IPS-20b (cell line): ENCODE measurements around the gene POU2AF1.

ENCODE experiments used
- H3K27ac ChIP-seq: one replicate; pipeline ENCODE4 v1.5.1; 2013; ENCODE audit warnings: low read length
- H3K27me3 ChIP-seq: 2 replicates; pipeline ENCODE4 v1.6.1; 2013; ENCODE audit warnings: mild to moderate bottlenecking, low read length, inconsistent platforms; ENCODE audit not compliant: insufficient read depth
- H3K36me3 ChIP-seq: 2 replicates; pipeline ENCODE4 v1.6.1; 2013; ENCODE audit warnings: low read depth, mild to moderate bottlenecking, inconsistent platforms, low read length, moderate library complexity; ENCODE audit not compliant: insufficient read depth
- H3K4me1 ChIP-seq: 2 replicates; pipeline ENCODE4 v1.6.1; 2013; ENCODE audit warnings: mild to moderate bottlenecking, control low read depth, inconsistent platforms, low read length, moderate library complexity; ENCODE audit not compliant: insufficient read depth
- H3K4me3 ChIP-seq: 2 replicates; pipeline ENCODE4 v1.5.1; 2013; ENCODE audit warnings: mild to moderate bottlenecking, low read length, inconsistent platforms
- H3K9ac ChIP-seq: 2 replicates; pipeline ENCODE4 v1.6.1; 2013; ENCODE audit warnings: low read depth, mild to moderate bottlenecking, inconsistent platforms, low read length, moderate library complexity
- H3K9me3 ChIP-seq: 2 replicates; pipeline ENCODE4 v1.6.1; 2013; ENCODE audit warnings: mild to moderate bottlenecking, low read depth, low read length, inconsistent platforms; ENCODE audit not compliant: insufficient read depth

Gene POU2AF1

DNA sequence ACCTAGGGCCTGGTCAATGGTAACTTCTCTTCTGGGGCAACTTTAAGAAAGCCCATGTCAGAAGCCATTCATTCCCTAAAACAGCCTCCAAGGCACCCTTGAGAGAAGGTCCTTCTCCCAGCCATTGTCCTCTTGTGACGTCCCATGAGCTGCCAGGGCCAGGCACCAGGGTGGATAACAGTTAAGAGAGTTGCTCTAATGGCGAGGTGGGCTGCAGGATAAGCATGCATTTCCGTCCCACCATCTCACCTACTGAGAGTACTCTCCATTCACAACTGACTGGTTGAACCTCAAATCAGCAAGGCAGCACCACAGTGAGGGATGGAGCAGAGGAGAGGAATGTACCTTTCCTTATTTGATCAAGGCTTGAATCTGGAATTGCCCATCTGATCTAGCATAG lies 14.6 kb downstream of the POU2AF1 start:
- no peak overlapping the region for H3K9ac ChIP-seq
- no peaks in the 10 kb centered on the region for H3K4me1 ChIP-seq
- H3K4me3 ChIP-seq, result no peak overlapping the region
- no peak overlapping the region for H3K27ac ChIP-seq
- no peaks in the 10 kb centered on the region for H3K36me3 ChIP-seq
- no peaks in the 10 kb centered on the region for H3K27me3 ChIP-seq
- H3K9me3 ChIP-seq, result no peaks in the 10 kb centered on the region

DNA sequence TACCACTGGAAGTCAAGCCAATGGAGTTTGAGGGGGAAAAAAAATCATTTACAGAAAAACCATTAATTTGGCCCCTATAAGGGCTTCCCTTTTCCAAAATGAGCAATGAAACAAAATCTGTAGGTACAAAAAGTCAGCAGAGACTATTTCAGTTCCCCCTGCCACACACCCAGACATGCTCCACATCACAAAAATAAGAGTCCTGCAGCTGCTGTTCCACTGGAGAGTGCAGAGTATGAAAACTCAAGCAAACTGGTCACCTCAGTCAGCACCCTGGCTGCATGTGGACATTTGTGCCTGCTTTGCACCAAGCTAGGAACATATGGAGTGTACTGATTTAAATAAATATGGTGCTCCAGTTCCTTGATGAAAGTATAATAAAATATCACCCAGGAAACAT lies 15.1 kb downstream of the POU2AF1 start:
- Histone ChIP-seq H3K9me3 (no peaks in the 10 kb centered on the region), H3K4me3 (no peak overlapping the region), H3K36me3 (no peaks in the 10 kb centered on the region), H3K9ac (no peak overlapping the region), H3K27ac (no peak overlapping the region), H3K4me1 (no peaks in the 10 kb centered on the region), H3K27me3 (no peaks in the 10 kb centered on the region)

DNA sequence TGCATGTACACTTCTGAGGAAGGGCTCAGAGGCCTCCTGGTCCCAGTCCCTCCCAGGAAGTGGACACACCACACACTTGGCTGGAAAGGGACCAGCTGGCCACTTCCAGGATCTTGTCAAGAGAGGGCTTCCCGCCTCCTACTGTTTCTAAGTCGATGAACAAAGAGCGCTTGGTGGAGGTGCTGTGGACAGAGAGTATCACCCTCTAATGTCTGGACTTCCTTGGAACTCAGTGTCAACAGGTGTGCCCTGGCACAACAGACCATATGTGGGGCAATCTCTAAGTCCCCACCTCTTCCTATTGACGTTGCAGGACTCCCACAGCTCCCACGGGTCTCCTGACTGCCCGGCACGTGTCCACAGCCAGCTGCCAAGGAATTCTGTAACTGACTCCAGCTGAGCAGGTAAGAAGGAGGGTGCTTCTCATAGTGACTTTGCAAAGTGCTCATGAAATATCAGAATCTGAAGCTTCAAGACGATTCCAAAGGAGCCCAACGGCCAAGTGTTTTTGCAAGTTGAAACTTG lies 16.1 kb downstream of the POU2AF1 start:
- H3K27me3 ChIP-seq, result no peaks in the 10 kb centered on the region
- no peak overlapping the region for H3K4me3 ChIP-seq
- H3K9me3 ChIP-seq, result no peaks in the 10 kb centered on the region
- H3K9ac ChIP-seq, result no peak overlapping the region
- no peak overlapping the region for H3K27ac ChIP-seq
- H3K36me3 ChIP-seq, result no peaks in the 10 kb centered on the region
- H3K4me1 ChIP-seq, result no peaks in the 10 kb centered on the region

DNA sequence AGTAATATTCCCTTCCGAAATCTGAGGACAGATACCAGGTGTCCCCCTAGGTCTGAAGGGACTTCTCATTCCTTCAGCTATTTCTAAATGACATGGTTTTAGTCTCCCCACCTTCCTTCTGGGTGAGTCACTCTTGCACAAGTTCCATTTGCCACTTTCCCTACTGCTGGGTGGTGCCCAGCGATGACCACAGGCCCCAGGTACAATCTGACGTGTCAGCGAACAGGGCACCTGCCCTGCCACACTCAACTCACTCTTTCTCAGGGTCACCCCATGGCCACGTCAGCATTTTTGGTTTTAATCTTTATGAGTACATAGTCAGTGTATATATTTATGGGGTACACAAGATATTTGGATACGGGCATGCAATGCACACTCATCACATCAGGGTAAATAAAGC lies 17.2 kb downstream of the POU2AF1 start:
- Histone ChIP-seq H3K9ac (no peak overlapping the region), H3K27ac (no peak overlapping the region), H3K27me3 (no peaks in the 10 kb centered on the region), H3K9me3 (no peaks in the 10 kb centered on the region), H3K36me3 (no peaks in the 10 kb centered on the region), H3K4me1 (no peaks in the 10 kb centered on the region), H3K4me3 (no peak overlapping the region)

DNA sequence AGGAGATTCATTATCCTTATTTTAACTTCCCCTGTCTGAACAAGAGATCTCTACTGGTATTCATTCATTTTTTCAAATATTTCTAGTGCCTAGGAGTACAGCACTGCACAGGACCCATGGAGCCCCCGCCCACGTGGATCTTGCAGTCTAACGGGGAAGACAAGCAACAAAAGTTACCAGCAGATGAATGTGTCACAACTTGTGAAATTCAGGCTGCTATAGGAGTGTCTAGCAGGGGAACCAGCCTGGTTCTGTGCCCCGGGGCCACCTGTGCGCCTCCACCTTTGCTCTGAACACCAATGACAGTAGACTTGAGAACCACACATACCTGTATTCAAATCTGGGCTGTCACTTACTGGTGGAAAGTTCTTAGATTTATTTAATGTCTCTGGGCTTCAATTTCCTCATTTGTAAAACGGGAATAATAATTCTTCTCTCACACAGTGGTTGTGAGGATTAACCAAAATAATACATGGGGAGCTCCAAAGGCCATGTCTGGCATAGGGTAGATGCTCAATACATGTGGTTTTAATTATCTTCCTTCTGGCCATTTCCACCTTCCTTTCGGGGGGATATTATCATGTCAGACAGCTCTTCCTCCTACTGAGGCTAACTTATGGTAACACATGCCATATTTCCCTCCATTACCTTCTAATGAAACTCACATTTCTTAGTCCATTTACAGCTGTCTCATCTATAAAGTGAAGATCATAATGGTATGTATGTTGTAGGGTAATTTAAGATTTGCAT lies 17.8 kb downstream of the POU2AF1 start:
- H3K9ac ChIP-seq, result no peak overlapping the region
- H3K4me3 ChIP-seq, result no peak overlapping the region
- H3K27me3 ChIP-seq, result no peaks in the 10 kb centered on the region
- no peaks in the 10 kb centered on the region for H3K4me1 ChIP-seq
- no peak overlapping the region for H3K27ac ChIP-seq
- no peaks in the 10 kb centered on the region for H3K9me3 ChIP-seq
- H3K36me3 ChIP-seq, result no peaks in the 10 kb centered on the region

DNA sequence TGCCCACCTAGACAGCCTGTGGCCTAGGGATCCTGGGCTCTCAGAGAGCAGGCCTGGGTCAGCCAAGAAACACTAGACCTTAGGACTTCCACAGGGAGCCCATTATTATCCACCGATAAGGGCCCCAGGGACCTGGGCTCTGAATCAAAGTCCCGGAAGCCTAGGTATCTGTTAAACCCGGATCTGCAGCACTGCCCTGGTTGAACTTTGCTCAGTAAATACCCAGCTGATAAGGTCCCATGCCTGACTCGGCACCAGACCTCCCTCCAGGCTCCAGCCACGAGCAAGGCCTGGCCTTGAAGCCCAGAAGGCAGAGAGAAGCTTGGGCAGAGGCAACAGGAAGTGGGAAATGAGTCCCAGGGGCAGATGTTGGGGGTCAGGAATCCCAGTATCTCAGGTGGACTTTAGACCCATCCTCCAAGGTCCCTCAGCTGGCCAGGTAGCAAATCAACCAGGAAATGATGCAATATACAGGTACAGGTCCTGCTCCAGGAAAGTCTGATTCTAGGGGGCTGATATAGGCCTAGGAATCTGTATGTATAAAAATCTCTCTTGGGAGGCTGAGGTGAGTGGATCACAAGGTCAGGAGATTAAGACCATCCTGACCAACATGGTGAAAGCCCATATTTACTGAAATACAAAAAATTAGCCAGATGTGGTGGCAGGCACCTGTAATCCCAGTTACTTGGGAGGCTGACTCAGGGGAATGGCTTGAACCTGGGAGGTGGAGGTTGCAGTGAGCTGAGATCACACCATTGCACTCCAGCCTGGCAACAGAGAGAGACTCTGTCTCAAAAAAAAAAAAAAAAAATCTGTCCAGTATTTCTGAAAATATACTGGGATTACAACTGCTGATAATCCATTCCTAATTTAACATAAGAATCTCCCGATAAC lies 18.7 kb downstream of the POU2AF1 start:
- Histone ChIP-seq H3K9ac (no peak overlapping the region), H3K36me3 (no peaks in the 10 kb centered on the region)

DNA sequence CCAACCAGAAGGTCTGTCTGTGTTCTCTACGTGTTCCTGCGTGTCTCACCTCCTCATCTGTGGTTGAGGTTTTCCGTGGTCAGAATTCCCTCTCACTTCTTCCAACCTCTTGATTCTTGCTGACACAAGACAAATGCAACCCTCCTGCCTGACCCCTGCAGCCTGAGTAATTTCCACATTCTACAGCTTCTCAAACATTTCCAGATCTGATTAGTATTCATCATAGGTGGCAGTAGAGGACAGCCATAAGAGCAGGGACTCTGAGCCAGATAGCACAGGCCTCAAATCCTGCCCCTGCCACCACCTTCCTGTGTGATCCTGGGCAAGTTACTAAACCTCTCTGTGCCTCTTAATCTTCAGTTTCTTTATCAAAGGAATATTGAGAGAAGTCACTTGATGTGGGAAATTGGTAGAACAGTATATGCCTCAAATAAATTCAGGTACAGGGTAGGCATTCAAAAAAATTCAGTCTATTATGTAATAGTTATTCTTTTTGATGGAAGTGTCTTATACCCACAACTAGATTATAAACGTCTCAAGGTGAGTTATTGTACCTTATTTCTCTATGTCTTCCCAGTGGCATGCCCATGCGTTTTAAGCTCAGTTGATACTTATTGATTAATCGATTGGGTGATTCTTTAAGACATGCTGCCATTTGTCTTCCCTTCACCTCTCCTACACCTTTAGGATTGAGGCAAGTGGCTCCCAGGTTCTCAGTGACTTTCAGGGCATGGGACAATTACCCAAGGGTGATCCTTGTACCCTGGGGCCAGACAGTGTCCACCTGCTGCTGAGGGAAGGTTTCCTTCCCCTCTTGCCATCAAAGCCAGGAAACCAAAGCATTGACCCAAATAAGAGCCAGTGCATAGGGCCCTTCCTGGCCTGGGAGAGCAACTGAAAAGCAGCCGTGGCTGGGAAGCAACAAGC lies 19.6 kb downstream of the POU2AF1 start:
- Histone ChIP-seq H3K9ac (no peak overlapping the region), H3K4me3 (no peak overlapping the region), H3K27ac (no peak overlapping the region), H3K36me3 (no peaks in the 10 kb centered on the region), H3K9me3 (no peaks in the 10 kb centered on the region), H3K27me3 (no peaks in the 10 kb centered on the region), H3K4me1 (no peaks in the 10 kb centered on the region)

More for the DNA sequence above, 18.7 kb downstream of the POU2AF1 start:
- Histone ChIP-seq H3K27me3 (no peaks in the 10 kb centered on the region), H3K9me3 (no peaks in the 10 kb centered on the region), H3K4me3 (no peak overlapping the region), H3K4me1 (no peaks in the 10 kb centered on the region), H3K27ac (no peak overlapping the region)

DNA sequence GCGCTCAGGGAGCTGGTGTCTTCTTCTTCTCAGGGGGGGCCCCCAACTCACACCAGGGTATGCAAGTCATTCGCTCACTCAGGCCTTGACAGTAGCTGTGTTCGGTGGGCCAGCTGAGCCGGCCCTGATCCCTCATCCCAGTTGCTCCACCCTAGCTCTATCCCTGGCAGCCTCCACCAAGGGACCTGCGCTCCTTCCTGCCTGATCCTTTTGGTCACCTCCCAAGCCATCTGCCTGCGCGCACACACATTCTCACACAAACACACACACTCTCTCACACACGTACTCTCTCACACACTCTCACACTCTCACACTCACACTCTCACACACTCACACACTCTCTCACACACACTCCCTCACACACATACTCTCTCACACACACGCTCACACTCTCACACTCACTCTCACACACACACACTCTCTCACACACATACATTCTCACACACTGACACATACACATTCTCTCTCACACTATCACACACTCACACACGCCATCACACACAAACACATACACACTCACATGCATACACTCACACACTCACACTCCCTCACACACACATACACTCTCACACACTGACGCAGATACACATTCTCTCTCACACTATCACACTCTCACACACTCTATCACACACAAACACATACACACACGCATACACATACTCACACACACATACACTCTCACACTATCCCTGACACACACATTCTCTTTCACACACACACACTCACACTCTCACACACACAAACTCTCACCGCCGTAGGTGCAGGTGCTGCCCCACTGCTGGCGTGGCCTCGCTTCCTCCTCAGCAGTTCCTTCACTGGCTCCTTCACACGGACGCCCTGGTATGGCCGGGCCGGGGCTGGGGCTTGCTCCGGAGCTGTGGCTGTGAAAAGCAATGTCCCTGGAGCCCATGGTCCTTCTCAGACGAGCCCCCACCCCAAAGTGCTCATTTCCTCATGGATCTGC lies 20.8 kb downstream of the POU2AF1 start:
- H3K36me3 ChIP-seq, result no peaks in the 10 kb centered on the region
- H3K9ac ChIP-seq, result no peak overlapping the region
- no peak overlapping the region for H3K4me3 ChIP-seq
- H3K27ac ChIP-seq, result no peak overlapping the region
- H3K27me3 ChIP-seq, result no peaks in the 10 kb centered on the region
- no peaks in the 10 kb centered on the region for H3K9me3 ChIP-seq
- H3K4me1 ChIP-seq, result no peaks in the 10 kb centered on the region

DNA sequence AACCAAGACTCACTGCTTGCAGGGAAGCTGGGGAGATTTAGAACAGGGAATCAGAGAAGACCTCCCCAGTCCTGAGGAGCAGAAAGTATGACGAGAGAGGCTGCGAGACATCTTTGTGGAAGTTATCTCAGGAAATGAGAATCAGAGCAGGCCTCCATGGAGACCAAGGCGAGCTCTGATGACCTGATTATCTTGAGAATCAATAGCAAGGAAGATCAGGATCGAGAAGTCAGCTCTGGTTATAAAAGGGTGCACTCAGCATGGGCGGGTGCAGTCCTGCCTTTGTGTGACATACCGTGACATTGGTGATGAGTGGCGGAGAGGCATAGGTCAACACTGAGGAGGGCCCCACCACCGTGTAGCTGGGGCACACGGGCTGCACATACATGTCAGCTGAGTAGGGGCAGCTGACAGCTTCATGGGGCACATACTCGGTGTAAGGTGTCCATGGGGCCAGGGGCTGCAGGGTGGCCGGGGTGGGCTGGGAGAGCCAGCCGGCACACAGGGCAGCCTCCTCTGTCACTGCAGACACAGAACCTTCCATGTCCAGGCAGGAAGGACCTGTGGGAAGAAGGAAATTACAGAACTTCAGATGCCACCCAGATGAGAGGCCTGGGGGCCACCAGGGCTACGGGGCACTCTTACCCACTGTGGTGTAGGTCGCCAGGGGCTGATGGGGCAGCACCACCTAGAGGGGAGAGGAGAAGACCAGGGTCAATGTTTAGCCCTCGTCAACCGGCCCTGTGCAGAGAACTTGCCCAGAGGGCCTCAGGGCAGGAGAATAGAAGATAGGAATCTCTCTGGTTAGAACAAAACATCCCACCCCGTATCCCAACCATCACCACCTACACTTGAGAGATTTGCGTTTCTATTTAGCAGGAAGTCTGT lies 21.7 kb downstream of the POU2AF1 start:
- no peaks in the 10 kb centered on the region for H3K9me3 ChIP-seq
- H3K4me3 ChIP-seq, result no peak overlapping the region
- H3K4me1 ChIP-seq, result no peaks in the 10 kb centered on the region
- H3K36me3 ChIP-seq, result no peaks in the 10 kb centered on the region
- H3K9ac ChIP-seq, result no peak overlapping the region
- no peaks in the 10 kb centered on the region for H3K27me3 ChIP-seq
- H3K27ac ChIP-seq, result no peak overlapping the region

DNA sequence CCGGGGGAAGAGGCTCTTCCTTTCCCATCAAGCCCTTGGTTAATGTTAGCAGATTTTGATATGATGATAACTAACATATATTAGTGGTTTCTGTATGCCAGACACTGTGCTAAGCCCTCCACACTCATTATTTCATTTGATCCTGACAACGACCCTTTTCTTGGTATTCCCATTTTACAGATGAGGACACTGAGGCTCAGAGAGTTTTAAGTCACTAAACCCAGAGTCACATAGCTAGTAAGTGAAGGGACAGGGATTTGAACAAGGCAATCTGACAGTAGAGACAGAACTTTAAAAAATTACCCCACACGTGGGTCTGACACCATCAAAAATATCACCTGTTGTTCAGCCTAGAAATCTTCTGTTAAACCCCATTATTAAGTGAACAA lies 22.4 kb downstream of the POU2AF1 start:
- Histone ChIP-seq H3K27me3 (no peaks in the 10 kb centered on the region), H3K9me3 (no peaks in the 10 kb centered on the region), H3K36me3 (no peaks in the 10 kb centered on the region), H3K4me3 (no peak overlapping the region), H3K4me1 (no peaks in the 10 kb centered on the region), H3K27ac (no peak overlapping the region), H3K9ac (no peak overlapping the region)
